DND-41 (cell line): Measurements from ENCODE around the gene C6orf15.

Experiments used
- ATAC-seq: fragments of 200-7000 bp; cut with Tn5 transposase; 3 replicates; pipeline ENCODE4 v1.9.1; 2021; ENCODE audit warnings: low read depth; ENCODE audit not compliant: insufficient read depth
- DNase-seq: peaks from one replicate; pipeline ENCODE4 v3.0.0-alpha.2; 2020
- H2AFZ ChIP-seq: 2 replicates; pipeline ENCODE4 v1.6.0; 2012; ENCODE audit warnings: low read depth, low read length
- H3K27ac ChIP-seq: 2 replicates; pipeline ENCODE4 v1.5.1; 2012; ENCODE audit warnings: low read length, inconsistent platforms
- H3K27me3 ChIP-seq: fragments of 200-600 bp; sonication (generic); 2 replicates; pipeline ENCODE4 v1.6.0; 2012; ENCODE audit warnings: low read length, mild to moderate bottlenecking, inconsistent platforms; ENCODE audit not compliant: insufficient read depth, poor library complexity
- H3K36me3 ChIP-seq: 2 replicates; pipeline ENCODE4 v1.5.1; 2012; ENCODE audit warnings: low read length, inconsistent platforms; ENCODE audit not compliant: insufficient read depth
- H3K4me1 ChIP-seq: 2 replicates; pipeline ENCODE4 v1.5.1; 2012; ENCODE audit warnings: mild to moderate bottlenecking, low read length; ENCODE audit not compliant: insufficient read depth
- H3K4me2 ChIP-seq: 2 replicates; pipeline ENCODE4 v1.6.0; 2012; ENCODE audit warnings: mild to moderate bottlenecking, moderate library complexity, low read length, inconsistent platforms; ENCODE audit not compliant: insufficient read depth
- H3K4me3 ChIP-seq, 2 experiments: fragments of 200-600 bp in 1 of 2; shearing (Covaris generic) in 1 of 2; 2 replicates each; pipeline ENCODE4 v1.5.1; 2012 to 2016; ENCODE audit warnings: inconsistent platforms in 2 of 2, low read length in 2 of 2, mild to moderate bottlenecking in 2 of 2, low read depth in 1 of 2, moderate library complexity in 1 of 2
- H3K79me2 ChIP-seq: 2 replicates; pipeline ENCODE4 v1.6.0; 2012; ENCODE audit warnings: low read length, inconsistent platforms; ENCODE audit not compliant: insufficient read depth
- H3K9ac ChIP-seq: 2 replicates; pipeline ENCODE4 v1.6.0; 2012; ENCODE audit warnings: low read depth, mild to moderate bottlenecking, inconsistent platforms, low read length, moderate library complexity
- H3K9me3 ChIP-seq: 2 replicates; pipeline ENCODE4 v1.5.1; 2012; ENCODE audit warnings: low read length, moderate library complexity, mild to moderate bottlenecking, inconsistent platforms; ENCODE audit not compliant: insufficient read depth, severe bottlenecking
- H4K20me1 ChIP-seq: 2 replicates; pipeline ENCODE4 v1.6.0; 2012; ENCODE audit warnings: low read length; ENCODE audit not compliant: insufficient read depth
- CTCF ChIP-seq: IDR thresholded peaks from 2 replicates; pipeline ENCODE4 v1.5.1; 2012; ENCODE audit warnings: borderline replicate concordance, low read length, moderate library complexity, mild to moderate bottlenecking; ENCODE audit not compliant: poor library complexity, severe bottlenecking; ENCODE audit errors: extremely low read depth
- EZH2 ChIP-seq: IDR thresholded peaks from 3 replicates; pipeline ENCODE4 v1.6.1; 2012; ENCODE audit warnings: borderline replicate concordance, low read depth, mild to moderate bottlenecking, moderate library complexity, low read length, inconsistent platforms; ENCODE audit not compliant: severe bottlenecking

The C6orf15 gene

GRCh38 chr6:31114970-31115849 lies 2.8 kb upstream of the C6orf15 start:
- Histone ChIP-seq H3K9me3 (no peaks in the 10 kb centered on the region), H3K36me3 (no peaks in the 10 kb centered on the region), H3K27ac (no peak overlapping the region), H3K9ac (no peak overlapping the region), H3K4me3 (no peak overlapping the region), H2AFZ (no peak overlapping the region), H4K20me1 (no peaks in the 10 kb centered on the region), H3K79me2 (no peaks in the 10 kb centered on the region), H3K4me1 (no peaks in the 10 kb centered on the region), H3K4me2 (no peak overlapping the region), H3K27me3 (peaks cover 54% of the 10 kb centered on the region)
- ATAC-seq (no peak), DNase-seq (no peak)
- TF ChIP-seq CTCF = peak; percentile 22
- TF ChIP-seq EZH2 = no peak

GRCh38 chr6:31114541-31114878 lies 2.1 kb upstream of the C6orf15 start, which contains the start of gene PSORS1C1:
Gene PSORS1C1, plus strand, starts transcription at chr6:31114800. Its CDS starts 14,833 bp downstream, at chr6:31129633.
- Histone ChIP-seq H2AFZ (no peak within 1 kb of the TSS), H3K9ac (no peak within 1 kb of the TSS), H3K79me2 (no peaks in the 10 kb centered on the region), H3K36me3 (no peaks in the 10 kb centered on the region), H3K27ac (no peak within 1 kb of the TSS), H3K4me1 (no peaks in the 10 kb centered on the region), H3K9me3 (no peaks in the 10 kb centered on the region), H3K4me2 (no peak within 1 kb of the TSS), H3K27me3 (peaks cover 58% of the 10 kb centered on the region), H4K20me1 (no peaks in the 10 kb centered on the region), H3K4me3 (no peak within 1 kb of the TSS)
- TF ChIP-seq EZH2 = no peak
- no peak for TF ChIP-seq CTCF
- ATAC-seq = no peak
- DNase-seq = no peak

GRCh38 chr6:31113861-31114540 lies 1.6 kb upstream of the C6orf15 start:
- DNase-seq = no peak
- Histone ChIP-seq H3K36me3 (no peaks in the 10 kb centered on the region), H3K4me2 (no peak overlapping the region), H4K20me1 (no peaks in the 10 kb centered on the region), H3K9ac (no peak overlapping the region), H2AFZ (no peak overlapping the region), H3K9me3 (no peaks in the 10 kb centered on the region), H3K4me1 (no peaks in the 10 kb centered on the region), H3K4me3 (no peak overlapping the region), H3K27ac (no peak overlapping the region), H3K79me2 (no peaks in the 10 kb centered on the region), H3K27me3 (peaks cover 54% of the 10 kb centered on the region)
- TF ChIP-seq EZH2 = no peak
- no peak for TF ChIP-seq CTCF
- no peak for ATAC-seq
